GM19023 (cell line): Measurements from ENCODE around the gene TREML2.

Experiments used
- ATAC-seq: cut with Tn5 transposase; IDR thresholded peaks from one replicate; pipeline ENCODE4 v1.9.1; 2021; ENCODE audit warnings: mild to moderate bottlenecking, moderate library complexity; ENCODE audit not compliant: unreplicated experiment

Gene TREML2

GRCh38 chr6:41181566-41181965 lies 19.4 kb downstream of the TREML2 start:
- no peak for ATAC-seq

GRCh38 chr6:41179163-41179562 lies 21.8 kb downstream of the TREML2 start:
- ATAC-seq: no peak

- no peak for ATAC-seq
Observed at GRCh38 chr6:41177695-41178094, 23.3 kb downstream of the TREML2 start.

- no peak for ATAC-seq
Observed at GRCh38 chr6:41177287-41177686, 23.7 kb downstream of the TREML2 start.

GRCh38 chr6:41176189-41176588 lies 24.8 kb downstream of the TREML2 start:
- ATAC-seq: no peak

- no peak for ATAC-seq
Observed at GRCh38 chr6:41175084-41175483, 25.9 kb downstream of the TREML2 start.

GRCh38 chr6:41174610-41175009 lies 26.3 kb downstream of the TREML2 start:
- no peak for ATAC-seq

- ATAC-seq: no peak
Observed at GRCh38 chr6:41171908-41172307, 29.0 kb downstream of the TREML2 start.

GRCh38 chr6:41170547-41171160 lies 30.3 kb downstream of the TREML2 start:
- no peak for ATAC-seq

- no peak for ATAC-seq
Observed at GRCh38 chr6:41167173-41167963, 33.6 kb downstream of the TREML2 start.

GRCh38 chr6:41164551-41165120 lies 36.3 kb downstream of the TREML2 start:
- no peak for ATAC-seq

- no peak for ATAC-seq
Observed at GRCh38 chr6:41163419-41163717, 37.6 kb downstream of the TREML2 start.

GRCh38 chr6:41162687-41163418 lies 38.1 kb downstream of the TREML2 start, which contains the start of gene TREM2:
TSS of gene TREM2 (minus strand) at chr6:41163116. CDS start at chr6:41163082, 34 bp downstream.
- no peak for ATAC-seq

- ATAC-seq: no peak
Observed at GRCh38 chr6:41161851-41162552, 38.9 kb downstream of the TREML2 start.

- ATAC-seq: no peak
Observed at GRCh38 chr6:41161380-41161779, 39.6 kb downstream of the TREML2 start.

- no peak for ATAC-seq
Observed at GRCh38 chr6:41160933-41161332, 40.0 kb downstream of the TREML2 start.

GRCh38 chr6:41159415-41160082 lies 41.4 kb downstream of the TREML2 start:
- no peak for ATAC-seq

- no peak for ATAC-seq
Observed at GRCh38 chr6:41157323-41157722, 43.6 kb downstream of the TREML2 start.

GRCh38 chr6:41156771-41157170 lies 44.2 kb downstream of the TREML2 start:
- no peak for ATAC-seq

- ATAC-seq: no peak
Observed at GRCh38 chr6:41156001-41156400, 44.9 kb downstream of the TREML2 start.
